AML-193 (cell line): ENCODE results near the gene SLC25A40.
"Not testable (repeated sequence)": the region's sequence is repeated elsewhere in the genome, so short reads cannot be mapped to it uniquely, and the experiment has no call there.

Experiments used
- DNase-seq, 2 experiments: peaks; one replicate each; lab custom pipeline; 2025; lab: John Stamatoyannopoulos, UW

SLC25A40 gene

GRCh38 chr7:87870471-87870870, 5.7 kb downstream of the SLC25A40 start:
- DNase-seq, result no peak

GRCh38 chr7:87866533-87866932, 9.6 kb downstream of the SLC25A40 start:
- DNase-seq, result not testable (repeated sequence)

- no peak for DNase-seq
Measured at GRCh38 chr7:87866089-87866488, 10.1 kb downstream of the SLC25A40 start.

GRCh38 chr7:87858417-87859100, 17.6 kb downstream of the SLC25A40 start:
- no peak for DNase-seq

- DNase-seq, result no peak
Measured at GRCh38 chr7:87853237-87853864, 22.8 kb downstream of the SLC25A40 start.

DNA sequence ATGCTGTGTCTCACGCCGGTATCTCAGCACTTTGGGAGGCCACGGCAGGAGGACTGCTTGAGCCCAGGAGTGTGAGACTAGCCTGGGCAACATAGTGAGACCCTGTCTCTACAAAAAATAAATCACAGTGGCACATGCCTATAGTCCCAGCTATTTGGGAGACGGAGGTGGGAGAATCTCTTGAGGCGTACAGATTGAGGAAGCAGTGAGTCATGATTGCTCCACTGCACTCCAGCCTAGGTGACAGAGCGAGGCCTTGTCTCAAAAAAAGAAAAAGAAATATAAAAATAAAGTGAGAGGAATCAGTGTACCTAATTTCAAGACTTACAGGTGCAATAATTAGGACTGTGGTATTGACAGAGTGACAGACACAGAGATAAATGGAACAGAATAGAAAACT, 23.9 kb downstream of the SLC25A40 start:
- DNase-seq, result no peak

DNA sequence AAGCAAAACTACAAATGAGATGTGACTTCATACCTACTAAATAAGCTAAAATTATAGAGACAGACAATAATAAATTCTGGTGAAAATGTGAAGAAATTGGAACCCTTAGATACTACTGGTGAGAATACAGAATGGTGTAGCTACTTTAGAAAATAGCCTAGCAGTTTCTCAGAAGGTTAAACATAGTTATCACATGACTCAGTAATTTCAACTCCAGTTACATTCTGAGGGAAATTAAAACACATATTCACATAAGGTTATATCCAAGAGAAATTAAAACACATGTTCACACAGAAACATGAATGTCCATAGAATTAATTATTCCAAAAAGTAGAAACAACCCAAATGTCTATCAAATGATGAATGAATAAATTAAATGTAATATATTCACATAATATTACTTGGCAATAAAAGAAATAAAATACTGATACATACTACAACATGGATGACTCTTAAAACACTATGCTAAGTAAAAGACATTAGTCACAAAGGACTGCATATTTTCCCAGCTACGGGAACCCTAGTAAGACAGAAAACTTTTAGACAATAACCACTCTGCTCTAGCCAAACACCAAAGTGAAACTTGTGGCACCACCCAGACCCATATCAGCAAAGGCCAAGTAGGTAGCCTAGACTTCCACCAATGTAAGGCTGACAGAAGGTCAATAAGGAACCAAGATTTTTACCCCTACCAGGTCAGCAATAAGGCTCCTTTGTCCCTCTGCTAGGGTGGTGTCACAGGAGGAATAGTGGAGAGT, 25.1 kb downstream of the SLC25A40 start:
- DNase-seq, result no peak

GRCh38 chr7:87837597-87837996, 38.6 kb downstream of the SLC25A40 start:
- no peak for DNase-seq

DNA sequence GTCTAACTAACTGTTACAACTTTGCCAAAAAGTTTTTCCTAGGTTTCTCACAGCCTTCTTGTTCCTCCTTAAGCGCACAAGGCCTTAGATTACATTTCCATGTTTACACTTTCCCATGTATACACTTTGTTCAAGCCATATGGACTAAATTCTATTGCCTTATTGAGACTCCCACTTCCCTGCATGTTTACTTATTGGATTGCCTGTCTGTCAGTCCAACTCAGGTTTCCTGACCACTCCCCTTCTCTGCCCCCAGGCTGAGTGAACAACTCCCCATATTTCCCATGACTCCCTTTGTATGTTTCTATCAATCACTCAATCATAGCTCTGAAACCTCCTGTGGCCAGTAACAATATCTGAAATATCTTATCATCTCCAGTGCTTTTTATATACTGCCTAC, 43.0 kb downstream of the SLC25A40 start:
- no peak for DNase-seq

GRCh38 chr7:87831097-87831496, 45.1 kb downstream of the SLC25A40 start:
- DNase-seq, result no peak

GRCh38 chr7:87828383-87828782, 47.8 kb downstream of the SLC25A40 start:
- DNase-seq, result not testable (repeated sequence)

DNA sequence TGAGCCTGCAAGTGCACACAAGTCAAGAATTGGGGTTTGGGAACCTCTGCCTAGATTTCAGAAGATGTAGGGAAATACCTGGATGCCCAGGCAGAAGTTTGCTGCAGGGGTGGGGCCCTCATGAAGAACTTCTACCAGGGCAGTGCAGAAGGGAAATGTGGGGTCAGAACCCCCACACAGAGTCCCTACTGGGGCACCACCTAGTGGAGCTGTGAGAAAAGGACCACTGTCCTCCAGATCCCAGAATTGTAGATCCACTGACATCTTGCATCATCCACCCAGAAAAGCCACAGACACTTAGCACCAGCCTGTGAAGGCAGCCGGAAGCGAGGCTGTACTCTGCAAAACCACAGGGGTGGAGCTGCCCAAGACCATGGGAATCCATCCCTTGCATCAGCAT, 50.8 kb downstream of the SLC25A40 start:
- not testable (repeated sequence) for DNase-seq

- DNase-seq, result not testable (repeated sequence)
Measured at GRCh38 chr7:87822056-87822455, 54.1 kb downstream of the SLC25A40 start.

GRCh38 chr7:87818336-87818735, 57.8 kb downstream of the SLC25A40 start:
- DNase-seq, result no peak

- DNase-seq, result peak; percentile 15
Measured at GRCh38 chr7:87816389-87816788, 59.8 kb downstream of the SLC25A40 start.

- no peak for DNase-seq
Measured at GRCh38 chr7:87810726-87811125, 65.4 kb downstream of the SLC25A40 start.

GRCh38 chr7:87810130-87810529, 66.0 kb downstream of the SLC25A40 start:
- DNase-seq, result no peak

DNA sequence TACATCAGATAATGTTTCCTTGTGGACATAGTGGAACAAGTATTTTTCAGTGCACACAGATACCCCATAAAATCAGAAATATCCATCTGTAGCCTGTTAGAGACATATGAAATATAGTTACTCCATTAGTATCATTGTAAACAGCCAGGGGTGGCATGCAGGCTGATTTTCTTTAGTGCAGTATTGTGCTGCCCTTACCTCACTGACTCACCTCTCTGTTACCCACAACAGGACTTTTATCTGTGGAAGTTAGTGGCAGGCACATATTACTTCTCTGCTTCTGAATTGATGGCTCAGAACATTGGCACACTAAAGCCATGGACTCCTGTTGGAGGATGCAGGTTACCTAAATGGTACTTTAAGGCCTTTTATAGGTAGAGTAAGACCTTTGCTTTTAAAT, 70.0 kb downstream of the SLC25A40 start:
- no peak for DNase-seq

- DNase-seq, result peak; percentile 54 to 72
Measured at GRCh38 chr7:87797798-87798403, 78.3 kb downstream of the SLC25A40 start.

DNA sequence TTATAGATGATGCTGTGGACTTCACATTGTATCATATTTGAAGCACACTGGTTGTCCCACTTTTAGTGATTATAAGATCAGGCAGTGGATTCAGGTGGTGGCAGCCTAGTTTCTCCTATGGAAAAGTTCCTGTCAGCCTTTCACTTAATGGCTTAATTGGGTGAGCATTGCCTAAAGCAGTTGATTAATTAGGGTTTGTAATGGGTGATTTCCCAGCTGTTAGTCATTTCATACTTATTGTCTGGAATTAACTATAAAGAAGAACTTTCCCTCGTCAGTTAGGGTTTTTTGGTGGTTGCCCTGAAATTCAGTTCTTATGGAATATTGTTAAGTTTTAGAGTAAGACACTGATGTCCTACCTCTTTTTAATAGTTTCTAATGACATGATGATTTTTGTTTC, 78.8 kb downstream of the SLC25A40 start:
- no peak for DNase-seq

DNA sequence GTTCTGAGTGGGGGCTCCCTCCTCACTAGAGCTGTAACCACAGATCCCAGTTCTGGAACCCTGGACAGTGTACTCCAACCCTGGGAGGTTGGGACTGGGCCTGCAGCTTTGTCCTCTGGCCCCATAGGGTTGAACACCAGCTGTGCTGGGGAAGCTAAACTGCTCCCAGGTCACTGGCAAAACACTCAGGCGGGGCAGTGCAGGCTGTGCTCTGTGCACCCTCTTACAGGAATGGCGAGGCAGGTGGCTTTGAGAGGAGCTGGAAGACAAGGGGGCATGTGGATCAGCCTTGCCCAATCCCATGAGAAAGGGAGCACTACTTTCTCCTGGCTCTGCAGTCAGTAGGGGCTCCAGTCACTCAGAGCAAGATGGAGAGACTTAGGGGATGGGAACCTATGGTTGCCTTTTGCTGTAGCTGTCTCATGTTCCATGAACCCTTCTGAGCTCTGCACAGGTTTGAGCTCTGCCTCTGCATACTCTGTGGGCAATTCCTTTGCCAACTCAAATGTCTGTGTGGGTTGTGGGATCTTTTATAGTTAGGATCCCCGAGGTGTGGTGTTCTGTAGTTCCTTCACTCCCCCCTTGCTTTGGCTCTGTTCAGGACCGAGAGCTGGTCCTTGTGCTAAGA, 90.7 kb downstream of the SLC25A40 start:
- no peak for DNase-seq

GRCh38 chr7:87784424-87784823, 91.7 kb downstream of the SLC25A40 start:
- DNase-seq, result no peak
